NCI-H526 (cell line): ENCODE data around the gene GALNT5.
A peak's percentile ranks its signal among the peaks of the same experiment; 100 is the strongest.

Experiments
- DNase-seq, 2 experiments: peaks; one replicate each; lab custom pipeline; 2025; lab: John Stamatoyannopoulos, UW

The GALNT5 gene

GRCh38 chr2:157292853-157293252, 35.3 kb downstream of the GALNT5 start:
- DNase-seq, result no peak

GRCh38 chr2:157296490-157296889, 39.0 kb downstream of the GALNT5 start:
- DNase-seq, result no peak

GRCh38 chr2:157296958-157297357, 39.5 kb downstream of the GALNT5 start:
- no peak for DNase-seq

- DNase-seq, result no peak
Observed at GRCh38 chr2:157301307-157301706, 43.8 kb downstream of the GALNT5 start.

GRCh38 chr2:157302492-157303099, 45.1 kb downstream of the GALNT5 start:
- peak in 1 of 2 experiments; percentile 81 for DNase-seq

- no peak for DNase-seq
Observed at GRCh38 chr2:157303612-157304011, 46.1 kb downstream of the GALNT5 start.

GRCh38 chr2:157304811-157305722, 47.6 kb downstream of the GALNT5 start:
- DNase-seq, result no peak

- no peak for DNase-seq
Observed at GRCh38 chr2:157305723-157306110, 48.2 kb downstream of the GALNT5 start.

- DNase-seq, result no peak
Observed at GRCh38 chr2:157307021-157307420, 49.5 kb downstream of the GALNT5 start.

- DNase-seq, result no peak
Observed at GRCh38 chr2:157309878-157310277, 52.4 kb downstream of the GALNT5 start.

GRCh38 chr2:157311706-157312105, 54.2 kb downstream of the GALNT5 start:
- DNase-seq, result no peak

- no peak for DNase-seq
Observed at GRCh38 chr2:157312866-157313486, 55.5 kb downstream of the GALNT5 start.

- peak in 1 of 2 experiments; percentile 19 for DNase-seq
Observed at GRCh38 chr2:157315901-157316300, 58.4 kb downstream of the GALNT5 start.

- DNase-seq, result no peak
Observed at GRCh38 chr2:157318884-157319283, 61.4 kb downstream of the GALNT5 start.

GRCh38 chr2:157319795-157320194, 62.3 kb downstream of the GALNT5 start:
- DNase-seq, result no peak

- DNase-seq, result no peak
Observed at GRCh38 chr2:157320409-157320808, 62.9 kb downstream of the GALNT5 start.

GRCh38 chr2:157321466-157321865, 64.0 kb downstream of the GALNT5 start:
- no peak for DNase-seq

GRCh38 chr2:157322432-157322831, 64.9 kb downstream of the GALNT5 start:
- DNase-seq, result no peak

GRCh38 chr2:157324331-157324843, 66.9 kb downstream of the GALNT5 start:
- DNase-seq, result no peak

- peak; percentile 44 to 64 for DNase-seq
Observed at GRCh38 chr2:157325786-157326185, 68.3 kb downstream of the GALNT5 start, which contains the start of gene ERMN. ERMN (minus strand) TSS chr2:157325824; CDS start chr2:157325642, 182 bp downstream.

GRCh38 chr2:157326698-157327097, 69.2 kb downstream of the GALNT5 start:
- DNase-seq, result no peak

- no peak for DNase-seq
Observed at GRCh38 chr2:157327200-157327599, 69.7 kb downstream of the GALNT5 start.
